GM21526 (cell line): Measurements from ENCODE around the gene SGSH.
"Not testable (repeated sequence)": the region's sequence is repeated elsewhere in the genome, so short reads cannot be mapped to it uniquely, and the experiment has no call there.

Experiments used
- ATAC-seq: cut with Tn5 transposase; IDR thresholded peaks from one replicate; pipeline ENCODE4 v1.9.1; 2021; ENCODE audit warnings: moderate library complexity; ENCODE audit not compliant: unreplicated experiment, low FRiP score

SGSH gene

DNA sequence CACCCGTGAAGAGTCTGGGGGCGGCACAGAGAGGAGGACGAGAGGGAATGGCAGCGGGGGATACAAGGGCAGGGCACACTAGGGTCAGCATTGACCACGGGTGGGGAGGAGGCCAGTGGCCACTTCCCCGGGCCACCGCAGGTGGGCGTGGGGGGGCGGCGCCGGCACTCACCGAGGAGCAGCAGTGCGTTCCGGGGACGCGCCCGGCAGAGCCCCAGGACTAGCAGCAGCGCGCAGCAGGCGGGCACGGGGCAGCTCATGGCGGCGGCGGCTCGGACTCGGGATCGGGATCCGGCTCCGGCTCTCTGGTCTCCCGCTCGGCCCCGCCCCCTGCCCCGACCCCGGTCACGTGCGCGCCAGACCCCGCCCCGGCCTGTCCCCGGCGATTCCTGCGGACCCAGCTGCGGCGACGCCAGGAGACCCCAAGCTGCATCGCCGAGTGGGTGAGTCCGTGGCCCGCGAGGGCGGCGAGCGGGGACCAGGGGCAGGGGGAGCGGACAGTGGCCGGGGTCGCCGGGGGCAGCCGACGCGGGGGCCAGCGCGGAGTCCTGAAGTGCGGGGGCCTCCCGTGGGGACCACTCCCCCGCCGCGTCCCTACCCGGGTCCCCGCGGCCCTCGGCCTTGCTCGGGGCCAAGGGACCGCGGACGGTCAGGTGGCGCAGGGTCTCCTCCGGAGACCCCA, at the start of gene SGSH, which contains the start of gene SLC26A11:
TSS of gene SGSH (minus strand) at position 280 of the 682 bp plus-strand sequence. CDS start at position 260, 20 bp downstream.
TSS of gene SLC26A11 (plus strand) at position 374 of the 682 bp plus-strand sequence. CDS start 1,134 bp downstream, outside the sequence.
- ATAC-seq, result no peak

DNA sequence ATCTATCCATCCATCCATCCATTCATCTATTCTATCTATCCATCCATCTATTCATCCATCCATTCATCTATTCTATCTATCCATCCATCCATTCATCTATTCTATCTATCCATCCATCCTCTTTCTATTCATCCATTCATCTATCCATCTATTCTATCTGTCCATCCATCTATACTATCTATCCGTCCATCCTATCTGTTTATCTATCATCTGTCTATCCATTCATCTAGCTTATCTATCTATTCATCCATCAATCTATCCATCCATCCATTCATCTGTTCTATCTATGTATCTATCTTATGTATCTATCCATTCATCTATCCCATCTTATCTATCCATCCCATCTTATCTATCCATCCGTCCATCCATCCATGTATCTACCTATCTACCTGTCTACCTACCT, 49.3 kb upstream of the SGSH start:
- no peak for ATAC-seq

DNA sequence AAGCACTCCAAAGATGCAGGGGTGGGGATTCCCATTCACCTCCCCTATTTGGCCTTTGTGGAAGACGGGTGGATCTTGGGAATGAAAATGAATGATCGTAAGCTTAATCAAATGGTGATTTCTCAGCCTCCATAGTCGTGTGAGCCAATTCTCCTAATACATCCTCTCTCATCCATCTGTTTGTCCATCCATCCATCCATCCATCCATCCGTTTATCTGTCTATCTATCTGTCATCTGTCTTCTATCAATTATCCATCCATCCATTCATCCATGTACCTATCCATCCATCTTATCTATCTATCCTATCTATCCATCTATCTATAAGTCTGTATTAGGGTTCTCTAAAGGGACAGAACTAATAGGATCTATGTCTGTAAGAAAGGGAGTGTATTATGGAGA, 48.3 kb upstream of the SGSH start:
- no peak for ATAC-seq

DNA sequence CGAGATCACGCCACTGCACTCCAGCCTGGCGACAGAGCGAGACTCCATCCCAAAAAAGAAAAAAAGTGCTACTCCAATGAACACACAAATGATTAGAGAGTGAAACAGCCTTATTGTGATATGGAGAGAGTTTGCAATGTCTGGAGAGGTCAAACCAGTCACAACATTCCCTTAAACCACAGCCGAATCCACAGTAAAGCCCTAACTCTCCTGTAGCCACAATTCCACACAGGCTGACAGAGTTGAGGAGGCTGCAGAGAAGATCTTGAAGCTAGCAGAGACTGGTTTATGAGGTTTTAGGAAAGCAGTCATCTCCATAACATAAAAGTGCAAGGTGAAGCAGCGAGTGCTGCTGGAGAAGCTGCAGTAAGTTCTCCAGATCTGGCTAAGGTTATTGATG, 47.3 kb upstream of the SGSH start:
- ATAC-seq, result no peak

DNA sequence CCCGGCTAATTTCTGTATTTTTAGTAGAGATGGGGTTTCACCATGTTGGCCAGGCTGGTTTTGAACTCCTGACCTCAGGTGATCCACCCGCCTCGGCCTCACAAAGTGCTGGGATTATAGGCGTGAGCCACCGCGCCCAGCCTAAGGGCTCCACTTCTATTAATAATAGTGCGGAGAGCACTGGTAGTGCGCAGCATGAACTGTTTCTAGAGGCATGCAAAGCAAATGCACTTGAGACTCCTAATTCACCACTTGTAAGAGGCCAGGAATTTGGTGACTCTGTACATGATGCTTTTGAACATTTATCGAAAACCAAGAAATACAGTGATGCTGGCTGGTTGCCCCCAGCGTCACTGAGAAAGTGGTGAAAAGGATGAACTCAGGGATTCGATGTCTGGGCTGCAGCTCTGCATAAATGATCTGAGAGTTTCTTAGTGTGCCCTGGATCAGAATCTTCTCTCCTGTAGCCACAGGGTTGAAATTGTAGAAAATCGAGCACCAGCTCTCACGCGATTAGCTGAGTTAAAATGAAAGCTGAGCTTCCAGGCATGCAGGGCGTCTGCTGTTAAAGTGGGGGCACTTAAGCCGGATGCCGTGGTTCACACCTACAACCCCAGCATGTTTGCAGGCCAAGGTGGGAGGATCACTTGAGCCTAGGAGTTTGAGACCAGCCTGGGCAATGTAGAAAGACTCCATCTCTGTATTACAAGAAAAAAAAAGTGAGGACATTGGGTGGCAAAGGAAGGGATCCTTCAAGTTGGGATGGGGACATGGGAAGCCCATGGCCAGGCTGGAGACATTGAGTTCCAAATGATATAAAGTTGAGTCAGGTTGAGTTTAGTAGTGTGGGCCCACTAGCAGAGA, 45.3 kb upstream of the SGSH start:
- ATAC-seq, result no peak

DNA sequence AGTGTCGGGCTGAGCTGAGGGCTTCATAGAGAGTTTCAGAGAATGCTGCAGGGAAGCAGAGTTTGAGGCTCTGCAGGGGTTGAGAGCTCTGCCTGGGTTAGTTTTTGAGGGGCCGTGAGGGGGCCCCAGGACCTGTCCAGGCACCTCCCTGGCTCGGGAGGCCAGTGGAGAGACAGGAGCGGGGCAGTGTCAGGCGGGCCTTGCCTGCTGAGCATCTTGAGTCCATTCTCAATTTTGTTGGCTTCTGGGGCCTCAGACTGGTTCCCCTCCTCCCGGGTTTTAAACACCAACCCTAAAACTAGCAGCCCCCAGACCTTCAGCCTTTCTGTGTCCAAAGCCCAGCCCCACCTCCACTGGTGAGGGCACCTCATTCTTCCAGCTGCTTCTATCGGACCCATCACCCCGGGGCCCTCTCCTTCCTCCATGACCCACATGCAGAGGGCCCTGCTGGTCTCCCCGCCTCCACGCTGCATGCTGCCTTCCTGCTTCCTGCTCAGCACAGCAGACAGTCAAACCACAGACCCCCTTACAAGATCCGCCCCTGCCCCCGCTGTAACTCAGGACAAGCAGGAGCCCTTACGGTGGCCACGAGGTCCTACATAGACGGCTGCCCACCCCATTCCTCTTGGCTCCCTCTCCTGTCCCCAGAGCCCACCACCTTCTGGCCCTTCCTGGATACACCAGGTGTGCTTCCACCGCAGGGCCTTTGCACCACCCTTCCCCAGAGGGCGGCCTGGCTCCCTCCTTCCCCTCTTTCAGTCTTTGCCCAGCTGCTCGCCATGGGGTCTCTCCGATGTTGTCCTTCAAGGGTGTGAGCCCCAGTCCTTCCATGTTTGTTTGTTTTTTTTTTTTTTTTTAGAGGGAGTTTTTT, 44.3 kb upstream of the SGSH start:
- ATAC-seq, result no peak

DNA sequence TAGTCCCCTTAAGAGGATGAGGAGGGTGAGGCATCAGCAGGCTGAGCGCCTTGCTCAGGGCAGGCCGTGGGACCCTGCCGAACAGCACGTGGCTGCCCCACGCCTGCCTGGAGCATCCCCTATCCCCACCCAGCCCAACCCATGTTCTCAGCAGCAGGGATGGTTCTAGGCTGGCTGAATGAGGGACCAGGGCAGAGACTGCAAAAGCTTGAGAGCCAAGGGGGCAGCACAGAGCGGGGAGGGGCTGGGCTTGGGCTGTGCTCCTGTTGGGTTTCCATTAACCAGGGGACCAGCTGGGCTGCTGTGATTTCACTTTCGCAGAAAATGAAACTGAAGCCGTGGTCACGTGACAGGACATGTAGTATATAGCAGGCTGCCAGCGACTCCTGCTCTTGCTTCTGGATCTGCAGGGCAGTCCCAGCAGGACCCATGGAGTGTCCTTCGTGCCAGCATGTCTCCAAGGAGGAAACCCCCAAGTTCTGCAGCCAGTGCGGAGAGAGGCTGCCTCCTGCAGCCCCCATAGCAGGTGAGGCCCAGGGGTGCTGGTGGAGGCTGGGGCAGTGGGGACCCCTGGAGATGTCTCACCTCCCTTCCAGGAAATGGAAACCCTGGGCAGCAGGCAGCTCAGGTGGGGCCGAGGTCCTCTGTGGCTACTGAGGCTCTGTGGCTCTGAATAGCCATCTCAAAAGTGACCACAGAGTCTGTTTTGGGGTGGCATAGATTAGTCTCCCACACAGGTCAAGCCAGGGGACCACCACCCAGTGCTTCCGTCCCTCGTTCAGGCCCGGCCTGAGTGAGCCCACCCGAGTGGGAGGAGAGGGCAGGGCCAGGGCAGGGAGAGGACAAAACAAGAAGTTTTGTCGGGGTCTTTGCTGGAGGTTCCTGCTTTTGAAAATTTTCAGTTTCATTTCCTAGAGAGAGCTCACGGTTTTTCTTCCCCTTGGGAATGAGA, 43.4 kb upstream of the SGSH start:
- no peak for ATAC-seq

DNA sequence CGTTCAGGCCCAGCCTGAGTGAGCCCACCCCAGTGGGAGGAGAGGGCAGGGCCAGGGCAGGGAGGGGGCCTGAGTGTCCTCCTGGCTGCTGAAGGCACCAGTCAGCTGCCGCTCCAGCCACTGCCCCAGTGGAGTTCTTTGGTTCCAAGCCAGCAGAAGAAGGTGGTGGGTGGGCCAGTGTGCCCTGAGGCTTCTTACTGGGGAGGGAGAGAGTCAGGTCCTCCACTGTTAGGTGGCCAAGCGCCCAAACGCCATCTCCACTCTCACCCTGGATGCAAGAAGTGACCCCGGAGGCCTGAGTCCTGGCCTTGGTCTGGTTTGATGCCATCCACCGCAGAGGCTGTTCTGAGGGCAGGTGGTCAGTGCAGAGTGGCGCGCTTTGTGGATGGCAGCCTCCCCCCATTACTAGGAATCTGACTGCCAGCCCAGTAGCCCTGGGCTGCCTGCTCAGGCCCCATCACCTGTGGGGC, 42.7 kb upstream of the SGSH start:
- no peak for ATAC-seq

DNA sequence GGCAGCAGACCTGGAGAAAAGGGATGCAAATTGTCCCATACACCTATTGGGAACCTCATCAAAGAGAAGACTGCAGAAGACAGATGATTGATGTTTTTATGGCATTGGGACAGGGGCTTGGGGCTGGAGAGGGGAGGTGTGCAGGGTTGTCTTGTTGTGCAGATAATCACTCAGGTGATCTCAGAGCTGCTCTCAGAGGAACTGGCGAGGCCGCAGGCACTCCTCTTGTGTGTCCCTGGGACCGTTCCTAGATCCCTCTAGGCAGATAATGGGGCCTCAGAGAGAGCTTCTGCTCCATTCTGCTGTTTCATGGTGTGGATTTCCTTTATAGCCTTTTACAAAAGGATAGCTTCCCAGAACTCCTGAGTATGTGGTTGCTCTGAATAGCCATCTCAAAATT, 42.2 kb upstream of the SGSH start:
- ATAC-seq, result no peak

DNA sequence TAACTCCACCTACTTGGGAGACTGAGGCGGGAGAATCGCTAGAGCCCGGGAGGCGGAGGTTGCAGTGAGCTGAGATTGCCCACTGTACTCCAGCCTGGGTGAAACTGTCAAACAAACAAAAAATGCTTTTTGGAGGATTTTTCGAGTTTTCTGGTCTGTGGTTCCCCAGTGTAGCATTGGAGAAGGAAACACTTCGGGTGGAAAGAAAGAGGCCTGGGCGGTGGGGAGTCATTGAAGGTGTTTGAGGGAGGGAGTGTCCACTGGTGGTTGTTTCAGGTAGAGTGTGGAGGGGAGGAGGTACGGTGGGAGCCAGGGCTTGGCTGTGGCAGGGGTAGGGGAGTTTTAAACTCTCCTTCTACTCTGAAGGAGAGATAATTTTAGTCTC, 41.8 kb upstream of the SGSH start:
- no peak for ATAC-seq

DNA sequence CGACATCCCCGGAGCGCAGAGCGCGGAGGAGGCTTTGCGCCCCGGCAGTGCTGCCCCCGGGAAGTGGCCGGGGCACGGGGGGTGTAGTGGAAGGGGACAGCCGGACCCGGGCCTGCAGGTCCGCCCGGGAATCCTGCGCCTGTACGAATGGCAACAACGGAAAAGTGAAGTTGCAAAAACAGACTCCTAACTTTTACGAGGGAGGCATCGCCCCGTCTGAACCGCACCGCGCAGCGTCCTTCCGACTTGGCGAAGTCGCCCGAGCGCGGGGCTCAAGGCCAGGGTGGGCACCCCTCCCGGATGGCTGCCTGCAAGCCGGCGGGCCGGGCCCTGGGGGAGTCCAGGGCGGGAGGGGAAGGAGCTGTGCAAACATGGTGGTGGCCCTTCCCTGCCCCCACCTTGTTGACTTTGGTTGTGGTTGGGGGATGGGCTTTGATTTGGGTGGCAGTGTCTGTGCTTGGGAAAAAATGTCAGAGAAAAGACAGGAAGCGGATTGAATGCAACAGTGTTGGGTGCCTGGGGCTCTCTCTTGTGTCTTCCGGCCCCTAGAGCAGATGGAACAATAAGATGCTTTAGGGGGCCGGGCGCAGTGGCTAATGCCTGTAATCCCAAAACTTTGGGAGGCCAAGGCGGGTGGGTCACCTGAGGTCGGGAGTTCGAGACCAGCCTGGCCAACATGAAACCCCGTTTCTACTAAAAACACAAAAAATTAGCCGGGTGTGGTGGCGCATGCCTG, 41.2 kb upstream of the SGSH start:
- no peak for ATAC-seq

DNA sequence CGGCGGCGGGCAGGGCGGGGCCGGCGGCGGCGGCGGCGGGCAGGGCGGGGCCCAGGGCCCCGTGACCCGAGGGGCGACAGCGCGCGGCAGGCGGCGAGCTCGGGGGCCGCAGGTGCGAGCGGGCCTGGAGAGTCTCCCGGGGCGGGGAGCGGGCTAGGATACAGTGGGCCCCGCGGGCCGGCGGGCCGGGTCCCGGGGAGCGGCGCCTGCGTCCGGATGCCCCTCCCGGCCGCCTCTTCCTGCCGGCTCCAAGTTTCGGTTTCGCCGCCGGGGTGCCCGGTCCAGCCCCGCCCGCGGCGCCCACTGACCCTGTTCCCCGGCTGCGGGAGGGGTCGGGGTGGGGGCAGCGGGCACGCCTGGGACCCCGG, 40.6 kb upstream of the SGSH start, which contains the start of gene RNF213:
TSS of gene RNF213 (plus strand) at position 62 of the 368 bp plus-strand sequence. CDS start 2,830 bp downstream, outside the sequence.
- ATAC-seq, result no peak

DNA sequence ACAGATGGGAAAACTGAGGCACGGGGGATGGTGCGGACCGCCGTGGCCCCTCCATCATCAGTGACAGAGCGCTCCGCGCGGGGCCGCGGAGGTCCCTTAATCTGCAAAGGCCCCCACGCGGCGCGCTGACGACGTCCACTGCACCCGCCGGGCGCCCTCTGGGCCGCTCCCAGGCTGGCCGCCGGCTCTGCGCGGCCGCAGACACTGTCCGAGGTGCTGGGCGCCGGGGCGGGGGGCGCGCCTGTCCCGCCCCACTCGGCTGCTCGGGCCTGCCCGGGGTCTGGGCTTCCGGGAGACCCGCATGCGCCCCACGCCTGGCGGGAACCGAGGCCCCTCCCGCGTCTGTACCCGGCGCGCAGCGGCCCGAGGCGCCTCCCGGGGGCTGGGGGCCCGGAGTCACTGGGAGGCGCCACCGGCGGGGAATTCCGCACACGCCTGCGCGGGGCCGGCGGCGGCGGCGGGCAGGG, 40.0 kb upstream of the SGSH start:
- ATAC-seq, result no peak

DNA sequence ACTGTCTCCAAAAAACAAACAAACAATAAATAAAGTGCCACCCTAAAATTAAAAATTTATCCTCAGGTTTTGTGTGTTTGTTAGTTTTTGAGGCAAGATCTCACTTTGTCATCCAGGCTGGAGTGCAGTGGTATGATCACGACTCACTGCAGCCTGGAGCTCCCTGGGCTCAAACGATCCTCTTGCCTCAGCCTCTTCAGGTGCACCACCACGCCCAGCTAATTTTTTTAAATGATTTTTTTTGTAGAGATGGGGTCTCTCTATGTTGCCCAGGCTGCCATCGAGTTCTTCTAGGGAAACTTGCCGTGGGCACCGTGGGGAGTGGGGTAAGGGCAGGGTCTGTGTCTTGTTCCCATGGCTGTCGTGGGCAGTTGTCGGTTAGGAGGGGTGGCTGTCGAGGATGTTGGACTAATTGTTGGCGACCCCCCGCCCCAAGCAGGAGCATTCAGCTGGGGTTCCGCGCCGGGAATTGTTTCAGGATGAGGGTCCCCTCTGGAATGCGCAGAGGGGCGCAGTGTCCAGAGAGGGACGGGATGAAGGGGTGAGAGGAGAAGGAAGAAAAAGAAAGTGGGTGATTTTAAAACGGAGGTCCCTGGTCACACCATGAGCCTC, 39.4 kb upstream of the SGSH start:
- ATAC-seq, result no peak

DNA sequence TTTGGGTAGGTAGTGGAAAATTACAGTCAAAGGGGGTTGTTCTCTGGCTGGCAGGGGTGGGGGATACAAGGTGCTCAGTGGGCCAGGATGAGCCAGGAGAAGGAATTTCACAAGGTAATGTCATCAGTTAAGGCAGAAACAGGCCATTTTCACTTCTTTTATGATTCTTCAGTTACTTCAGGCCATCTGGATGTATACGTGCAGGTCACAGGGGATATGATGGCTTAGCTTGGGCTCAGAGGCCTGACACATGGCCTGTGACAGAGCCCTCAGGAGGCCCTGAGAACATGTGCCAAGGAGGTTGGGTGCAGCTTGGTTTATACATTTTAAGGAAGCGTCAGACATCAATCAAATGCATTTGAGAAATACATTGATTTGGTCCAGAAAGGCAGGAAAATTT, 38.2 kb upstream of the SGSH start:
- ATAC-seq, result not testable (repeated sequence)

DNA sequence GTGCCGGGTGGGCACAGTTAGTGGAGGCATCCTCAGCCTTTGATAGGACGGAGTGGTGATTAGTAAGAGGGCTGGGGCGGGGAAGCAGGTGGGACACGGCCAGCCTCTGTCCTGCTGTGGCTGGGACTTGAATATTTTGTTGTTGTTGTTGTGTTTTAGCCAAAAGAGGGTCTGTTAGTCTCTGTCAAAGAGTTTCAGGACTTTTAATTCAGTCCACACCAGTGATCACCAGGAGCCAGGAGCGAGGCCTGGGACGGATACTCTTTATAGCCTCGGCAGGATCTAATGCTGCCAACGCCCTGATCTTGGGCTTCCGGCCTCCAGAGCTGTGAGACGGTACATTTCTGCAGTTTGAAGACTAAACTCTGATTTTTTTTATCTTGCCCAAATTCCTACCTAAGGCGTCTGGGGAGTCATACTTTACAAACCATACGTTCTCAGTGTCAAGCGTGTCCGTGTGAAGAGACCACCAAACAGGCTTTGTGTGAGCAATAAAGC, 37.6 kb upstream of the SGSH start:
- ATAC-seq, result no peak

DNA sequence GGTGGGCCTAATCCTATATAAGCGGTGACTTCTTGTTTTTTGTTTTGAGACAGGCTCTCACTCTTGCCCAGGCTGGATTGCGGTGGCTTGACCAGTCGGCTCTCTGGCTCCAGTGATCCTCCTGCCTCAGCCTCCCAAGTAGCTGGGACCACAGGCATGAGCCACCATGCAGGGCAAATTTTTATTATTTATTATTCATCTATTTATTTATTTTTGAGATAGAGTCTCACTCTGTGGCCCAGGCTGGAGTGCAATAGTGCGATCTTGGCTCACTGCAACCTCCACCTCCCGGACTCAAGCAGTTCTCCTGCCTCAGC, 35.9 kb upstream of the SGSH start:
- no peak for ATAC-seq
